HepG2 (cell line): ENCODE data around the gene CYTH1. TPM values are rescaled to one million over a fixed set of nuclear protein-coding genes. Genes with fewer than 3 reads are reported as not detected.
A peak's percentile ranks its signal among the peaks of the same experiment; 100 is the strongest.

Experiments used
- ATAC-seq: fragments of 200-7000 bp; cut with Tn5 transposase; 3 replicates; pipeline ENCODE4 v1.9.1; 2020; ENCODE audit warnings: mild to moderate bottlenecking, moderate library complexity
- BruUV-seq: library from RNA; stranded (reverse); fragments of 400-500 nt; replicated peaks from 2 replicates; lab custom pipeline; 2021; lab: Mats Ljungman, UMichigan
- CTCF ChIA-PET: fragments of 300-600 bp; formaldehyde crosslinking; extraction: SDS; loops from one replicate; lab custom pipeline; 2021; ENCODE audit warnings: low total read pairs, inconsistent platforms, low intra/inter-chr PET ratio; lab: Yijun Ruan, JAX
- POLR2A ChIA-PET: fragments of 350-600 bp; sonication (Branson Sonifier 250); formaldehyde crosslinking; loops from one replicate; lab custom pipeline; 2020; ENCODE audit warnings: antibody characterized with exemption, inconsistent platforms; lab: Yijun Ruan, JAX
- DNase-seq: peaks from one replicate; pipeline ENCODE4 v3.0.0-alpha.2; 2015; ENCODE audit warnings: low spot score
- FAIRE-seq: peaks from 3 replicates; lab custom pipeline; 2011; peaks lifted over from hg19 to GRCh38; lab: Jason Lieb, UNC
- H2AFZ ChIP-seq: one replicate; pipeline ENCODE4 v1.6.1; 2011; ENCODE audit warnings: low read length, inconsistent platforms
- H3K27ac ChIP-seq: fragments of 300-600 bp; 3 replicates; pipeline ENCODE4 v1.8.0; 2011; ENCODE audit warnings: mixed run types, mild to moderate bottlenecking, mixed read lengths, low read length, inconsistent platforms; ENCODE audit not compliant: insufficient read depth; ENCODE audit errors: extremely low read length
- H3K27me3 ChIP-seq, 2 experiments: fragments of 200-600 bp in 1 of 2; 2 replicates in 1 of 2; 3 replicates in 1 of 2; pipeline versions ENCODE4 v1.6.0 to v1.8.0; 2011; ENCODE audit warnings: low read length in 2 of 2, mild to moderate bottlenecking in 2 of 2, moderate library complexity in 2 of 2, inconsistent platforms in 1 of 2; ENCODE audit not compliant: insufficient read depth in 2 of 2, control insufficient read depth in 1 of 2
- H3K36me3 ChIP-seq, 2 experiments: fragments of 200-600 bp in 1 of 2; replicated peaks in 1 of 2; 2 replicates in 1 of 2; 3 replicates in 1 of 2; pipeline versions ENCODE4 v1.5.1 to v1.8.0; 2011; ENCODE audit warnings: low read length in 2 of 2, inconsistent platforms in 1 of 2; ENCODE audit not compliant: insufficient read depth in 2 of 2, control insufficient read depth in 1 of 2
- H3K4me1 ChIP-seq: 2 replicates; pipeline ENCODE4 v1.5.1; 2012; ENCODE audit warnings: low read length, inconsistent platforms; ENCODE audit not compliant: insufficient read depth
- H3K4me2 ChIP-seq: 2 replicates; pipeline ENCODE4 v1.6.0; 2011; ENCODE audit warnings: low read depth, low read length, inconsistent platforms
- H3K4me3 ChIP-seq, 3 experiments: fragments of 200-600 bp in 1 of 3; sonication (generic), shearing (Covaris generic) in 1 of 3; replicated peaks in 1 of 3; 2 replicates each; pipeline ENCODE4 v1.5.1; 2011 to 2016; ENCODE audit warnings: low read length in 3 of 3, inconsistent platforms in 2 of 3, low read depth in 2 of 3, mild to moderate bottlenecking in 2 of 3, control low read depth in 1 of 3, mixed read lengths in 1 of 3; ENCODE audit not compliant: insufficient read depth in 1 of 3
- H3K79me2 ChIP-seq: one replicate; pipeline ENCODE4 v1.6.1; 2011; ENCODE audit warnings: low read length, inconsistent platforms; ENCODE audit not compliant: insufficient read depth
- H3K9ac ChIP-seq: 2 replicates; pipeline ENCODE4 v1.6.0; 2011; ENCODE audit warnings: mild to moderate bottlenecking, low read depth, low read length, inconsistent platforms; ENCODE audit not compliant: insufficient read depth
- H3K9me3 ChIP-seq: 2 replicates; pipeline ENCODE4 v1.5.1; 2012; ENCODE audit warnings: mild to moderate bottlenecking, low read length
- H4K20me1 ChIP-seq: 2 replicates; pipeline ENCODE4 v1.6.0; 2011; ENCODE audit warnings: inconsistent platforms, mild to moderate bottlenecking, low read length, moderate library complexity; ENCODE audit not compliant: insufficient read depth
- BCL6 ChIP-seq: IDR thresholded peaks from 2 replicates; pipeline ENCODE4 v1.6.1; 2016; ENCODE audit warnings: missing genetic modification reagents, missing compliant biosample characterization
- BCLAF1 ChIP-seq: fragments of 450-650 bp; IDR thresholded peaks from 2 replicates; pipeline ENCODE4 v1.6.1; 2017; ENCODE audit warnings: mild to moderate bottlenecking
- CREB1 ChIP-seq, 2 experiments: fragments of 450-650 bp in 1 of 2; IDR thresholded peaks; 2 replicates each; pipeline ENCODE4 v1.6.1; 2016 to 2017; ENCODE audit warnings: control low read depth in 1 of 2, mild to moderate bottlenecking in 1 of 2, missing compliant biosample characterization in 1 of 2, missing genetic modification characterization in 1 of 2
- IKZF4 ChIP-seq: sonication (generic); formaldehyde crosslinking; IDR thresholded peaks from 2 replicates; pipeline ENCODE4 v1.5.1; 2020; ENCODE audit warnings: borderline replicate concordance, mild to moderate bottlenecking, low read depth, missing genetic modification reagents; ENCODE audit errors: not compliant biosample characterization
- MAFK ChIP-seq, 2 experiments: IDR thresholded peaks in 1 of 2; conservative IDR thresholded peaks in 1 of 2; 2 replicates each; pipeline ENCODE4 v1.6.1; 2011; ENCODE audit warnings: improper control_type of control experiment in 2 of 2, low read length in 2 of 2
- MLX ChIP-seq: IDR thresholded peaks from 2 replicates; pipeline ENCODE4 v1.6.1; 2016
- SMAD9 ChIP-seq: sonication (generic); formaldehyde crosslinking; IDR thresholded peaks from 2 replicates; pipeline ENCODE4 v1.5.1; 2020; ENCODE audit warnings: mild to moderate bottlenecking, missing genetic modification reagents
- ZBTB44 ChIP-seq: sonication (generic); formaldehyde crosslinking; IDR thresholded peaks from 2 replicates; pipeline ENCODE4 v1.4.0; 2020; ENCODE audit warnings: missing genetic modification reagents
- ZFAT ChIP-seq: sonication (generic); formaldehyde crosslinking; conservative IDR thresholded peaks from 2 replicates; pipeline ENCODE4 v1.8.1; 2023; ENCODE audit warnings: missing genetic modification reagents, inconsistent platforms
- ZNF124 ChIP-seq: sonication (generic); formaldehyde crosslinking; IDR thresholded peaks from 2 replicates; pipeline ENCODE4 v1.4.0; 2020; ENCODE audit warnings: missing genetic modification reagents
- ZNF513 ChIP-seq: sonication (generic); formaldehyde crosslinking; conservative IDR thresholded peaks from 2 replicates; pipeline ENCODE4 v1.5.0; 2020; ENCODE audit warnings: missing genetic modification reagents
- ZNF569 ChIP-seq: sonication (generic); formaldehyde crosslinking; IDR thresholded peaks from 2 replicates; pipeline ENCODE4 v1.5.0; 2020; ENCODE audit warnings: mild to moderate bottlenecking, missing genetic modification reagents, moderate library complexity, borderline replicate concordance
- ZNF776 ChIP-seq: sonication (generic); formaldehyde crosslinking; IDR thresholded peaks from 2 replicates; pipeline ENCODE4 v1.4.0; 2020; ENCODE audit warnings: mild to moderate bottlenecking, missing genetic modification reagents
- ZSCAN5A ChIP-seq: sonication (generic); formaldehyde crosslinking; IDR thresholded peaks from 2 replicates; pipeline ENCODE4 v1.8.0; 2022; ENCODE audit warnings: mild to moderate bottlenecking, missing genetic modification reagents, borderline replicate concordance
- WGBS: methylation state at CpG from one replicate; pipeline ENCODE4 v1.1.6; 2017; ENCODE audit warnings: low lambda C conversion rate; 5-methylcytosine and 5-hydroxymethylcytosine counted together
- in situ Hi-C: cut with HindIII; loops from 2 replicates; pipeline ENCODE4 v1.10.0; 2017; ENCODE audit warnings: low pct_unique_long_range_greater_than_20kb; ENCODE audit not compliant: extremely low pct_ligation_motif_present
- intact Hi-C: fragments of 100-400 bp; cut with micrococcal nuclease; formaldehyde crosslinking; loops from one replicate; pipeline ENCODE4 v1.10.0; 2022; ENCODE audit not compliant: unreplicated experiment
- polyA plus RNA-seq, 8 experiments: library from polyadenylated mRNA; depleted of rRNA in 3 of 8; stranded (reverse) in 7 of 8; unstranded in 1 of 8; fragments of >200 nt; fragmentation: Illumina TruSeq in 4 of 8; extraction: Trizol in 4 of 8; gene quantifications; 2 replicates each; pipeline versions ENCODE4 v1.2.1 to v1.2.3, GENCODE V29; 2011 to 2016; ENCODE audit warnings: low read depth in 4 of 8, missing spikeins in 1 of 8, mixed read lengths in 1 of 8; ENCODE audit not compliant: insufficient read depth in 1 of 8
- total RNA-seq, 5 experiments: library from RNA; depleted of rRNA; stranded (reverse); fragments of >200 nt; fragmentation: Illumina TruSeq; extraction: Trizol; gene quantifications; 2 replicates each; pipeline ENCODE4 v1.2.3, GENCODE V29; 2016; ENCODE audit warnings: low read depth in 1 of 5

Gene CYTH1
- total and polyA plus RNA-seq, 2 of the 13 experiments (the other 11 are each of a cell fraction or from before 2014, with no cell fraction given): 20.1 to 48.9 TPM

- no peak for TF ChIP-seq SMAD9 (CRISPR knock-in tag)
- no peak for TF ChIP-seq BCLAF1
- no peak for TF ChIP-seq ZBTB44 (CRISPR knock-in tag)
These were observed 18.5 kb downstream of the CYTH1 start (continued) for GRCh38 chr17:78763561-78763960.

GRCh38 chr17:78761789-78762406, 20.2 kb downstream of the CYTH1 start:
- 47% methylated on average over 5 of the region's 5 CpGs for WGBS
- H3K4me1 ChIP-seq: peaks cover 79% of the 10 kb centered on the region
- peak overlapping the region; percentile 34 for H3K27ac ChIP-seq
- no peak overlapping the region; the same call in 1 of the 2 replicates for H3K4me2 ChIP-seq
- H4K20me1 ChIP-seq: 0 out of 2 replicates have a peak, but pooled peaks cover 6% of the 10 kb centered on the region
- no peak; the same call in 2 of the 3 replicates for ATAC-seq
- no peaks in the 10 kb centered on the region for H3K36me3 ChIP-seq
- no peak overlapping the region for H3K9ac ChIP-seq
- H3K9me3 ChIP-seq: no peaks in the 10 kb centered on the region
- in situ Hi-C loops: no loop called here
- no TSS peak for BruUV-seq
- ChIA-PET CTCF (no interaction called here), POLR2A (no interaction called here)
- H2AFZ ChIP-seq: no peak overlapping the region
- no peak overlapping the region for H3K4me3 ChIP-seq
- peaks cover 84% of the 10 kb centered on the region for H3K79me2 ChIP-seq
- no peak for FAIRE-seq
- DNase-seq: no peak
- intact Hi-C loops: no loop called here
- H3K27me3 ChIP-seq: no peaks in the 10 kb centered on the region
- TF ChIP-seq ZNF776 (no peak), BCL6 (no peak), ZSCAN5A (CRISPR knock-in tag) (no peak), CREB1 (IDR thresholded peaks at IDR 0.05) (no peak), CREB1 (CRISPR knock-in tag; IDR thresholded peaks at IDR 0.05) (no peak), ZNF513 (CRISPR knock-in tag) (no peak), IKZF4 (no peak), MAFK (conservative IDR thresholded peaks at IDR 0.05 in 1 of 2, IDR thresholded peaks at IDR 0.05 in 1 of 2; ENCODE audit: low read length in 2 of 2) (0 out of 4 replicates have a peak, but pooled peaks of 1 of the 2 experiments have one; percentile 9), ZNF569 (CRISPR knock-in tag) (no peak), ZFAT (CRISPR knock-in tag) (no peak), MLX (CRISPR knock-in tag) (0 out of 2 replicates have a peak, but pooled peaks have one; percentile 26), ZNF124 (no peak)
